HG03565 (cell line): Measurements from ENCODE around the gene KAT8.
"Not testable (repeated sequence)": the region's sequence is repeated elsewhere in the genome, so short reads cannot be mapped to it uniquely, and the experiment has no call there.

Experiments
- ATAC-seq: cut with Tn5 transposase; IDR thresholded peaks from one replicate; pipeline ENCODE4 v1.9.1; 2021; ENCODE audit warnings: mild to moderate bottlenecking, moderate library complexity; ENCODE audit not compliant: unreplicated experiment

KAT8 gene

DNA sequence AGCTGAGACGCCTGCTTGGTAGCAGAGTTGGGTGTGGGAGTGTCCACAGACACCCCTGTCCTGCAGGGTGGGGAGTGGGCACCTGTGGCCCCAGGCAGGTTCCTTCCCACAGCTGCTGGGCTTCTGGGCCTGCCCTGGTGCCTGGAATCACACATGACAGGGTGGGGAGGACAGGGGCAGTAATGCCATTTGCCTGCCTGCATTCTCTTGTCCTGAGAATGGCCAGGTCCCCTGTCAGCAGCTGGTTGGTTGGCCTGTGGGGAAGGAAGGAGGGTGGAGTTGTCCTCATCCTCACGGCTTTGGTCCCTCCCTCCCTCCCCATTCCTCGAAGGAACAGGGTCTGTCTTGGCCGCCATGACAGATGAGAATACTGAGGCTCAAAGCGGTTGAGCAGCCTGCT is 33.9 kb upstream of the KAT8 start:
- ATAC-seq = no peak

DNA sequence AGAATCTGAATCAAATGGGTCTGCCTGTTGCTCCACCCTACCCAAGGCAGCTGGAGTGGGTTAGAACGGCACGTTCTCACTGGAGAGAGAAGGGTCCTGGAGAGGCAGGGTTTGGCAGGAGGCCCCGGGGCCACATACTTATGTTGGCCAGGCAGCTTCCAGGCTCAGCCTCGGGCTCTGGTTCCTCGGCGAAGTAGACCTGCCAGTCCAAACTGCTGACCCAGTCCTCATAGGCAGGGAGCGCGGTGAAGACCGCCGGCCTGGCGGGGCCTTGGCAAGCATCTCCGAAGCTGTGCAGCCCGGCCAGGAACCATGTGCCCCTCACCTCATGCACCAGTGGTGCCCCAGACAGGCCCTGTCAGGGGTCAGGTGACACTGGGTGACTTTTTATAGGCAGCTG is 33.5 kb upstream of the KAT8 start:
- no peak for ATAC-seq

DNA sequence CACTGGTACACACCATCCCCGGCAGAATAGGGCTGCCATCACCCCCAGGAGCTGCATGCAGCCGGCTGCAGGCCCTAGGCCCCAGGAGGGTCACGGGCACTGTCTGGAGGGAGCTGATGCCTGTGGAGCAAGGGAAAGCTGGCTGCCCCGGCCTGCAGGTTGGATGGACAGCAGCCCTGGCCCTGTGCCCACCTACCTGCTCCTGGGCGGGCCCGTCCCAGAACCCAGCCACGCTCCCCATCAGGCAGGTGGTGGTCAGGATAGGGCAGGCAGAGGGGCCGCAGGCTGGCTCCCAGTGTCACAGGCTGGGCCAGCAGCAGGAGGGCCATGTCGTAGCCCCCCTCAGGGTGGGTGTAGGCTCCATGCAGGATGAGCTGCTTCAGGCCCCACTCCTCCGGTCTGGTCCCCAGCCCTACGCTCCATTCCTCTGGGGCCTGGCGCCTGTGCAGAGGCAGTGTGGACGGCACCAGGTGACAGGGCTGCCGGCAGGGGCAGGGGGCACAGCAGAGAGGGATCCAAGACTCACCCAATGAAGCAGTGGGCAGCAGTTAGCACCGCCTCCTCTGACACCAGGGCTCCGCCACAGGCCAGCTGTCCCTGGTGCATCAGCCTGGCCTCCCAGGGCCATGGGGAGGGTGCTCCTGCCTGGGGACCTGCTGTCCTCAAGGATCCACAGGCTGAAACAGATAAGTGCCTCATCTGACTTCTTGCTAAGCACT is 32.7 kb upstream of the KAT8 start:
- no peak for ATAC-seq

DNA sequence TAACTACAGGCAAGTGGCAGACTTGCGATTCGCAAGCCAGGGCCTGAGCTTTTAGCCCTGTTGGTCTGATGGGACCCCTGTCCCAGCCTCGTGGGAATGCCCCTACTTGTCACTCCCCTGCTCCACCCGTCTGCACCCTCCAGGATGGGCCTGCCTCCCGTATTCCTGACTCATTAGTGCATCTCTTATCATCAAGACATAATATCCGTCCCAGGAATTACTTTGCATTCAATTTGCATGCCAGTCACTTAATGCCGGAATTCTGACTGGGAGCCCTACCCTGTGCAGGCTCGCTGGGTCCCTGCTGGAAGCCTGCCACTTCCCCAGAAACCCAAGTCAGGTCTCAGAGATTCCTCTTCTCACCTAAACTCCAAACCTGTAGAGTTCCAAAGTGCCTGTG is 32.1 kb upstream of the KAT8 start:
- ATAC-seq = no peak

DNA sequence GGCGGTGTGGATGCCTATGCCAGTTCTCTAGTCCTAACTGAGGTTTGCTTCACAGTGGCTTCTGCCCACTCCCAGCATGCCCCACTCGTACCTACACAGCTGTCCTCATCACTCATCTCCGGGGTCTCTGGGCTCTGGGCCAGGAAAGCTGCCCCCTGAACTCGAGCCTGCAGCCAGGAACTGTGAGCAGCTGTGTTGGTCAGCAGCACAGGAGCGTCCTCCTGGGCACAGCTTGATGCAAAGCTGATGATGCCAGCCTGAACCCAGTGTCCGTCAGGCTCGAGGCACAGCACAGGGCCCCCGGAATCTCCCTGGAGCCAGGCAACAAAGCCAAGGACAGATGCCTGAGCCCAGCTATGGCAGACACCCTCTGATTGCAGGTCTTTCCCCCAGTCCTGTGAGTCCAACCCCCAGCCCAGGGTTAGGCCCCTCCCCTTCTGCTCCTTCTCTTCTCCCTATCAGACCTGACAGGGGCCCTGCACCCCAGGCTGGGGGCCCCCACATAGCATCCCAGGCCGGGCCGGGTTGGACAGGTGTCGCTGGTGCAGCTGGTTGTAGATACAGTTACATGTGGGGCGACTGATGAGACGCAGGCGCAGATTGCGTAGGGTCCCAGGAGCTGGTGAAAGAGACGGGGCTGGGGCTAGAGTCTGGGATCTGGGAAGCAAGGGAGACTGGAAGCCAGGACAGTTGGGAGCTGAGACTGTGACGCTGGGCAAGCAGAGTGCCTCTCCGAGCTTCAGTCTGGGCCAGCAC is 31.4 kb upstream of the KAT8 start:
- ATAC-seq = no peak

DNA sequence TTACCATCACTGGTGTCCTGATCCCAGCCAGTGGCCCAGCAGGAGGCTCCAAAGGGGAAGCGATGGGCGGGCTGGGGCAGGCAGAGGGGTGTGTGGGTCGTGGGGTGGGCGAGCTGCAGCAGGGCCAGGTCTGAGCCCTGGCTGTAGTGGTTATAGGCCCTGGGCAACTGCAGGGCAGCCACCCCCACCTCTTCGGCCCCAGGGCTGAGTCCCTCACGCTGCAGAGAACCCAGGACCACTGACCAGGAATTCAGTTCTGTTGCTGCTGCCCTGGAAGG is 30.9 kb upstream of the KAT8 start:
- no peak for ATAC-seq

DNA sequence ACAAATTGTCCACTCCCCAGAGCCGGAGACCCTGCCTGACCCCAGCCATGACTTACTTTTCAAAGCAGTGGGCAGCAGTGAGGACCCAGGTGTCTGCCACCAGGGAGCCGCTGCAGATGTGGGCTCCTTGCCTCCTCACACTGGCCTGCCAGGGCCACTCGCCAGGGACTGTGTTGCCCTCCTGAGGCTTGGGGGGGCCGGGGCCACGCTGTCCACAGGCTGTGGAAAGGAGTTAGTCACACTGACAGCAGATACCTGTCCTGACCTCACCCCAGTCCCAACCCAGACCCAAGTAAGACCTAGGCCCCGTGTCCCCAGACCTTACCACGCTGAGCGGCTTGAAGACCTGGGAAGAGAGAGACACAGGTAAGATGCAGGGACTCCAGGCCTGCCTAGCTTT is 30.0 kb upstream of the KAT8 start:
- no peak for ATAC-seq

DNA sequence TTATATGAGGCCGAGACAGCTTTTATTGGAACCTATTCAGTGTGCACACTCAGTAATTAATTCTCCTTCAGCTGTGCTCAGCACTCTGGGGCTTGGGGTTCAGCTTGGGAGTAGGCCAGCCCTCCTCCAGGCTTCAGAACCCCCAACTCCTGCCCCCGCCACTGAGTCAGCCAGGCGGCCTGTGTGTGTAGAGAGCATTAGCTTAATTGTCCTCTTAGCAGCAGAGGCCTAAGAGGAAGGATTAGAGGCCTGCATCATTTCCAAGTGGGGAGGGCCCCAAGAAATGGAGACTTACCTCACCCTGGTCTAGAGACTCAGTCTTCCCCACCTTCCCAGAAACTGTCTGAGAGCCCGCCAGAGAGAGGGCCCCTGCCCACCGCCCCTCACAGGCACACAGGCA is 29.5 kb upstream of the KAT8 start:
- no peak for ATAC-seq

DNA sequence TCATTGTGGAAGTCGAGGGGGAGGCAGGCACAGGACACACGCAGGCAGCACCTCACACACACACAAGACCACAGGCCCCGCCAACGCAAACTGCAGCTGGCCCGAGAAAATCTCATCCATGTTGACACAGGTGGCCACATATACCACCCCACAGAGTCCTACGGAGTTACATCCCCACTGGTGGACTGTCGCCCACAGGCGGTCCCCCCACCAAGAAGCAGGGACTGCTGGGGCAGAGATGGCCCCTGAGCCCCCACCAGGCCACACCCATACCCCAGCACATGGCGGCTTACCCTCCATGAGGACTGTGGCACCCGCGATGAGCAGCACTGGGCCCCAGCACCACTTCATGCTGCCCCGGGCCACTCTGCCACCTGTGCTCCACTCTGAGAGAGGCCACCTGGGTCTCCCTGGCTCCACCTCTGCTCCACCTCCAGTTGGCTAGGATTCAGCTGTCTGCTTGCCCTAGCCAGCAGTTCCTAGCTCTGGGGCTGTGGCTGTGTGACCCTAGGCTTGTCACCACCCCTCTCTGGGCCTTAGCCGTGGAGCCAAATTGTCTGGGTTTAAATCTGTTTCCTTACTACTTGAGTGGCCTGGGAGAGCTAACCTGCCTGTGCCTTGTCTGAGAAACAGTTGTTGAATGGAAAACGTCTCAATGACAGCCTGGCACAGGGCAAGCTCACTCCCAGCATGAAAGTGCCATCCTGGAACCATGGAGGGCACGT is 28.8 kb upstream of the KAT8 start, which contains the start of gene PRSS53:
Gene PRSS53 (minus strand): TSS at position 485 of the 725 bp plus-strand sequence. CDS start 134 bp downstream, at position 351.
- no peak for ATAC-seq

DNA sequence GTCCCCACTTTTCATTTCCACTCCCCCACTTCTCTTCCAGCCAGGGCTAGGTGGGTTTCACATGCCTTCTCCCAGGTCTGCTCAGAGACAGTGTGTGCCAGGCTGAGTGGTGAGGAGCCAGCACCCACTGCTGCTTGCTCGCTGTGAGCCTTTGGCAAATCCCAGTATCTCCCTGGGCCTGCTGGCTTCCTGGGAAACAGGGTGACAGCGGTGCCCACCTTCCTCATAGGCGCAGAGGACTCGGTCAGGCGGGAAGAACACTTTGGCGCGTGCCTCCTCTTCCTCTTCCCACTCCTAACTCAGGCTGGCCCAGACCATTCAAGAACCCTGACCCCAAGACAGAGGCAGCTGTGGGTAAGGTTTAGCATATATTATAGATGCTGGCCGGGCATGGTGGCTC is 28.3 kb upstream of the KAT8 start:
- no peak for ATAC-seq

DNA sequence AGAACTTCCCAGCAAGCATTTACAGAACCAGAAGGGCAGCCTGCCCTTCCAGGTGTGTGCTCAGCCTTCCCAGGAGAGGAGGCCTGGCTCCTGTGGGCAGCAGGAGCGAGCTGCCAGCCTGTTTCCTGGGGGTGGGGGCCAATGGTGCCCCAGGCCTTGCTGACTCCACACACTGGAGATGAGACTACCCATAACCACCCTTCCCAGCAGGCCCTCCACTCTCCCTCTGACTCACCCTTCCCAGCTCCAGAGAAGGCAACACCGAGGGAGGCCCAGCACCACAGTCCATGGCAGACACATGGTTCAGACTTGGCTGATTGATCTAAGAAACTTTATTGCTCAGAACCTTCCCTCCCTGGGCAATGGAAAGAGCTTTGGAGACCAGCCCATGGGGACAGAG is 26.9 kb upstream of the KAT8 start:
- no peak for ATAC-seq

DNA sequence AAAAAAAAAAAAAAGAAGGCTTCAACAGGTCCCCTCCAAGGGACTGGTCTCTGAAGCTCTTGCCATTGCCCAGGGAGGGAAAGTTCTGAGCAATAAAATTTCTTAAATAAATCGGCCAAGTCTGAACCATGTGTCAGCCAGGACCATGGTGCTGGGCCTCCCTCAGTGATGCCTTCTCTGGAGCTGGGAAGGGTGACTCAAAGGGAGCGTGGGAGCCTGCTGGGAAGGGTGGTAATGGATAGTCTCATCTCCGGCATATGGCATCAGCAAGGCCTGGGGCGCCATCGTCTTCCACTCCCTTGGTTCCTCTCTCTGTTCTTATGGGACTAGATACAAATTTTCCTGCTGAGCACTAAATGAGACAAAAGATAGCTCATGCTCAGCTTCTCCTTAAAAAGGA is 25.1 kb upstream of the KAT8 start:
- no peak for ATAC-seq

DNA sequence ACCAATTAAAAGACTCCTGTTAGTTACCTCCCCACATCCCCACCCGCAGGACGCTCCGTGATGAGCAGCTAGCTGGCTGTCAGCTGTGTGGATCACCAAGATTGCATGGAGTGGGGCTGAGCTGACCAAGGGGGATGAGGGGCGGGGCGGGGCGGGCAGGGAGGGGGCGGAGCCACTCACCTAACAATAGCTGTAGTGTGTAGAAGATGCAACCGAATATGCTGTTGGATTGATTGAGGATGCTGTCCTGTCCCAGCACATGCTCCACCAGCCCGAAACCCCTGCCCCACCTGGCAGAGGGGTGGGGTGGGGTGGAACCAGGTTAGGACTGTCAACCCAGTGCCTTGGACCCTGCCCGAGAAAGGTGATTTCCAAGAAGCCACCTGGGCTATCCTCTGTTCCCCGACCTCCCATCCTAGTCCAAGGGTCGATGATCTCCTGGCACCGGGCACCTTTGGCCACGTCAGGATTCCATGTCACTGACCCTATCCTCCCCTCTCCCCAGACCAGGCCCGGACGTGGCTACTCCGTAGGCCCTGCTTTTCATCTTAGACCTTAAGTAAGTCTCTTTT is 24.2 kb upstream of the KAT8 start:
- no peak for ATAC-seq

DNA sequence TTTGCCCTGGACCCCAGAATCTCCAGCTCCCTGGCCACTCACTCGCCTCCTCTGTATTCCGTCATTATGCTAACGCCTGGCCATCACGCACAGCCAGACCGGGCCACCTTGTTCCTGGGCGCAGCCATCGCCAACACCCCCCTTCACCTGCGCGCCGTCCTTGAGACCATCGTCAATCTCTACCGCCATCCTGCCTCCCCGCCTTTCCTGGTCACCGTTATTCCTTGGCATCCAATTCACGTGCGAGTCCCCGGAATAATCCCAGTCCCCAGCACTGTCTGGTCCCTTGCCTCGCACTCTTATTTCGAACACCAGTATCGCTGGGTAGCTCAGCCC is 23.4 kb upstream of the KAT8 start:
- ATAC-seq = no peak

DNA sequence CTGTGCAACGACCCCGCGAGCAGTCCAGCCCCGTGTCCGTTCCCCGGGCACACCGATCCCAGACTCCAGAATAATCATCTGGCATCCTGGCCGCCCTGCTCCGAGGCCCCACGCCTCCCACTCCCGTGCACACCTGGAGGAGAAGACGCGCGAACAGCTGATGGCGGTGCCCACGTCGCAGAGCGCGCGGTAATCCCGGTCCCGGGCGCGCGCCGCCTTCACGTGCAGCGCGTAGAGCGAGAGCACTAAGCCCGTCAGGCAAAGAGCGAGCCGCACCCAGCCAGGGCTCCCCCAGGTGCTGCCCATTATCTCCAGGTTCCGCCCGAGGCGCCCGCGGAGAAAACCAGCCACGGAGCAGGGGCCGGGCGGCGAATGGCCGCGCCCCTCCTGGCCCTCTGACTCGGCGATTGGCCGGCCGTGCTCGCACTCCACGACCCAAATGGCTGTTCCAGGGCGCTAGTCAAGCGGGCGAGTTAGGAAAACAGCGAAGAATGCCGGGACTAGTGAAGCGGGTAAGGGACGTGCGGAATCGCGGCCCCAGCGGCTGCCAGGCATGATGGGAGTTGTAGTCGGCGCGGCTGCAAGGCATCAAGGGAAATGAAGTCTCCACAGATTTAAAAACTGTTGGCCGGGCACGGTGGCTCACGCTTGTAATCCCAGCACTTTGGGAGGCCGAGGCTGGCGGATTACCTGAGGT is 22.9 kb upstream of the KAT8 start, which contains the start of gene VKORC1:
Gene VKORC1 (minus strand): TSS at position 374 of the 697 bp plus-strand sequence. CDS start 68 bp downstream, at position 306.
- peak; percentile 61 for ATAC-seq

DNA sequence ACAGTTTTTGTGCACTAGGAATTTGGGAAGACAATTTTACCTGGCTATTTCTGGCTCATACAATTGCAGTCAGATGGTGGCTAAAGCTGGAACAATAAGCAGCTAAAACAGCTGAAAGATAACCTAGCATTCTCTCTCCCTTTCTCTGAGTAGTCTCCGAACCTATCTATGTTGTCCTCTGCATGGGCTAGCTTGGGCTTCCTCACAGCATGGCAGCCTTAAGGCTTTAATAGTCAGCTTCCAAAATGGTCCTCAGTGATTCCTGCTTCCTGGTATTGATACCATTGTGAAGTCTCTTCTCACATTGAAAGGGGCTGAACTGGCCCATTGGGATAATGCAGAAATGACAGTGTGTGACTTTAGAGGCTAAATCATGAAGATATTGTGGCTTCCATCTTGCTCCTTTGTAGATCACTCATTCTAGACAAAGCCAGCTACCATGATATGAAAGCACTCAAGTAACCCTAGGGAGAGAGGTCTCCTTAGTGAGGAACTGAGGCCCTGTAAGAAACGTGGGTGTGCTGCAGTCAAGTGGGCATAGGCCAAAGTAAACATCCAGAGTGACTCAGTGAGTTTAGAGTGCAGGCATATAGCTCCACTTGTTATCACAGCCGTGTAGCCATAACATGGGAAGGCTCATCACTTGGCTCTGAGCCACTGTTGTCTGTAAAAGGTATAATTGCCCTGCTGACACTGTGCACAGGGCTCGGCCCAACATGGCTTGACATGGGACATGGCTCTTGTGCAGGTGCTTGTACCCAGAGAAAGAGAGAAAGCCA is 17.4 kb upstream of the KAT8 start:
- ATAC-seq = no peak

DNA sequence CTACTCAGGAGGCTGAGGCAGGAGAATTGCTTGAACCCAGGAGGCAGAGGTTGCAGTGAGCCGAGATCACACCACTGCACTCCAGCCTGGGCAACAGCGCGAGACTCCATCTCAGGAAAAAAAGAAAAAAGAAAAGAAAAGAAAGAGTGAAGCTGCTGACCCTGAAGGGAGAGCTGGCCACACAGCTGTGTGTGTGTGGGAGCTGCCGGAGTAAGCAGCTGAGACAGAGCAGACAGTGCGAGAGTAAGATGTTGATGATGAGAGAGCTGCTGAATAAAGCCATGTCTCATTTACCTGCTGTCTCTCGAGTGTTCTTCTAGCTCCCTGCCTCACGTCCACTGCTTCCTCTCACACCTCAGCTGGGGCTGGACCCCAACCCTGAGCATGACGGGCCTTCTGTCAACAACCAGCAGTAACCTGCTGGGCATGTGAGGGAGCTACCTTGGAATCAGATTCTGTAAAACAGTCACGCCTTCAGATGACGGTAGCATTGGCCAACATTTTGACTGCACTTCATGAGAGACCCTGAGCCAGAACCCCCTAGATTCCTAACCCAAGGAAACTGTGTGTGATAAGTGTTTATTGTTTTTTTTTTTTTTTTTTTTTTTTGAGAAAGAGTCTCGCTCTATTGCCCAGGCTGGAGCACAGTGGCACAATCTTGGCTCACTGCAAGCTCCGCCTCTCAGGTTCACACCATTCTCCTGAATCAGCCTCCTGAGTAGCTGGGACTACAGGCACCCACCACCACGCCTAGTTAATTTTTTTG is 16.4 kb upstream of the KAT8 start:
- not testable (repeated sequence) for ATAC-seq

DNA sequence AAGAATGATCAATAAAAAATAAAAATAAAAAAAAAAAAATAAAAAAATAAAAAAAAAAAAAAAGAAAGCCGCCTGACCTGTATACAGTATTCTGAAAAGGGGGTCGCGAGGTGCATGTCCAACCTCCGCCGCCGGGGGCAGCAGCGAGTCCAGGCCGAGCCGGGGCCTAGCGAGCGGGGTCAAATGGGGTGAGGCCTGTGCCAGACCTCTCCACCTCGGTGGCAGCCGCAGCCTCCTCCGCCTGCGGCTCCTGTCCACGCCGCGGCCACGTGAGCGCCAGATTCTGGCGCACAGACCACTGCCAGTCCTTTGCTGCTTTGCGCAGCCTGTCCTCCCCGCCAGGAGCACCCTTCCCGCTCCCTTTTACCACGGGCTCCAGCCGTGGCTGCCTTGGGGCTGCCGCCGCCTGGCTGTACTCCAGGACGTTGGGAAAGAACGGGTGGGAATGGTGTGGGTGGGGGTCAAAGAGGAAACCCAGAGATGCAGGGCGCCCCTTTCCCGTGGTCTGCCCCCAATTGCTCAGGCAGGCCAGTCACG is 11.7 kb upstream of the KAT8 start:
- peak; percentile 31 for ATAC-seq
